ENCODE measurements around the gene CALHM2.
A peak's percentile ranks its signal among the peaks of the same experiment; 100 is the strongest.

Gene CALHM2

DNA sequence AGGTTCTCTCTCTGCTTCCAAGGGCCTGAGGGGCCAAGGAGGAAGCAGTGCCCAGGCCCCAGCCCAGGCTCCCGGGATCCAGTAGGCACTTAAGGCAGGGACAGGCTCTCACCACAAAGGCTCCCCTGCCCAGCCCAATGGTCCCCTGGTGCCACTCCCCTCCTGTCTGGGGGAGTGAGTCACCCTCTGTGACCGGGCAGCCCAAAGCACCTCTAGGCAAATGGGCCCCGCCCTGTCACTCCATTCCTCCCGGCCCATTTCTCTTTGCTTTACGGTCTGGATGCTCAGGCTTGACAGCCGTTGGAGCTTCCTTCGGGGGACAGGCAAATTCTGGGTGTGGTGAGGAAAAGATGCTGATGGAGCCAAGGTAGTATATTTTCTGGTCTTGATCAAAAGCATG is 27.0 kb upstream of the CALHM2 start, which contains the start of gene CALHM3:
Gene CALHM3, minus strand, starts transcription at position 106 of the 400 bp plus-strand sequence. CDS start 208 bp downstream, outside the sequence.
- Histone ChIP-seq H3K27me3 (replicated peaks; ENCODE audit: control insufficient read depth, insufficient read depth, low read length) (no peaks in the 10 kb centered on the region), H3K36me3 (ENCODE audit: control insufficient read depth, insufficient read depth, low read length) (no peaks in the 10 kb centered on the region), H3K4me3 (replicated peaks; ENCODE audit: low read depth, low read length) (no peak within 1 kb of the TSS)
- TF ChIP-seq, protein P1, sequence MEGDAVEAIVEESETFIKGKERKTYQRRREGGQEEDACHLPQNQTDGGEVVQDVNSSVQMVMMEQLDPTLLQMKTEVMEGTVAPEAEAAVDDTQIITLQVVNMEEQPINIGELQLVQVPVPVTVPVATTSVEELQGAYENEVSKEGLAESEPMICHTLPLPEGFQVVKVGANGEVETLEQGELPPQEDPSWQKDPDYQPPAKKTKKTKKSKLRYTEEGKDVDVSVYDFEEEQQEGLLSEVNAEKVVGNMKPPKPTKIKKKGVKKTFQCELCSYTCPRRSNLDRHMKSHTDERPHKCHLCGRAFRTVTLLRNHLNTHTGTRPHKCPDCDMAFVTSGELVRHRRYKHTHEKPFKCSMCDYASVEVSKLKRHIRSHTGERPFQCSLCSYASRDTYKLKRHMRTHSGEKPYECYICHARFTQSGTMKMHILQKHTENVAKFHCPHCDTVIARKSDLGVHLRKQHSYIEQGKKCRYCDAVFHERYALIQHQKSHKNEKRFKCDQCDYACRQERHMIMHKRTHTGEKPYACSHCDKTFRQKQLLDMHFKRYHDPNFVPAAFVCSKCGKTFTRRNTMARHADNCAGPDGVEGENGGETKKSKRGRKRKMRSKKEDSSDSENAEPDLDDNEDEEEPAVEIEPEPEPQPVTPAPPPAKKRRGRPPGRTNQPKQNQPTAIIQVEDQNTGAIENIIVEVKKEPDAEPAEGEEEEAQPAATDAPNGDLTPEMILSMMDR (IDR thresholded peaks at IDR 0.05; ENCODE audit: insufficient read depth, low read length, poor library complexity, severe bottlenecking): no peak
- DNase-seq (ENCODE audit: extremely low read depth, insufficient read length): no peak

DNA sequence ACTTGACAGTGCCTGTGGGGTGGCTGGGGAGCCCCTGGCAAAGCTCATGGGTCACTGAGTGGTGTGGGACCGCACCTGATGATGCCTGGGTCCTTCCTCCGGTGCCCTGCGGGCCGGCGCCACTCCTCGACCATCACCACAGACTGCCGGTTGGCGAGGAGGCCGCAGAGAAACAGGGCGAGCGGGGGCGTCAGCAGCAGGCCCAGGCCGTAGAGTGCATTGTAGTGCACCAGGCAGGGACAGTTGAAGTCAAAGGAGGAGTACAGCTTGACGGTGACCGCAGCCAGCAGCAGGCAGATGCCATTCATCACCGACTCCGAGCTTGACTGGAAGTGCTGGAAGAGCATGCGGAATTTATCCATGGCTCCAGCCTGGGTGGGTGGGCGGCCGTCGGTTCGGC is 26.5 kb upstream of the CALHM2 start:
- Histone ChIP-seq H3K36me3 (ENCODE audit: control insufficient read depth, insufficient read depth, low read length) (no peaks in the 10 kb centered on the region), H3K27me3 (replicated peaks; ENCODE audit: control insufficient read depth, insufficient read depth, low read length) (no peaks in the 10 kb centered on the region), H3K4me3 (replicated peaks; ENCODE audit: low read depth, low read length) (no peak overlapping the region)
- DNase-seq (ENCODE audit: extremely low read depth, insufficient read length): no peak
- TF ChIP-seq, protein P1 (IDR thresholded peaks at IDR 0.05; ENCODE audit: insufficient read depth, low read length, poor library complexity, severe bottlenecking): no peak

DNA sequence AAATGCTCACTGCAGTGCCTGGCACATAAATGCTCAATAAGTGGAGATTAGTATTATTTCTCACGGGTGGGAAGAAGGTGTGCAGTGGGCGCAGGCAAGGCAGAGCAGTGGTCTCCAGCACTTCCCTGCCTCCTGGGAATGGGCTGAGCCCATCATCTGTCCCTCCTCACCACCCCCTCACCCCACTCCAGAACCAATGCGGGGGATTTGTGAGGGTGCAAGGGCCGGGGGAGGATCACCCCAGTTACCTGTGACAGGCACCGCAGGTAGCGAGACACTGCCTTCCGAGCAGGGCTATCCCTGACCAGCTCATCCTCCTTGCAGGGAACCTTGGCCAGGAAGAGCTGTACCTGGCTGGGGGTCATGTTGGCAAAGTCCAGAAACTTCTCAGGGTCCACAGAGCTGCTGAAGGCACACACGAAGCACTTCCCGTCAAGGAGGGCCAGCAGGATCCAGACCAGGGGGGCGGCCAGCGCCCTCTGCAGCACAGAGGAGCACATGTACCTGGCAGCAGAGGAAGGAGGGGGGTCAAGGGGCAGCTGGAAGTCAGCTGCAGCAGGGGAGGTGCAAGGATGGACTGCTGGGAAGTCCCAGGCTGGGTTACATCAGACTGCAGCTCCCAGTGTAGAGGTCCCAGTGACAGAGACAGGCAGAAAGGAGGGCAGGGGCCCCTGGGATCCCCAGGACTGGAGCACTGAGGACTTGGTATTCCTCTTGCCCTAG is 24.0 kb upstream of the CALHM2 start:
- no peaks in the 10 kb centered on the region for H3K27me3 ChIP-seq (replicated peaks; ENCODE audit: control insufficient read depth, insufficient read depth, low read length)
- DNase-seq (ENCODE audit: extremely low read depth, insufficient read length): no peak
- TF ChIP-seq, protein P1 (IDR thresholded peaks at IDR 0.05; ENCODE audit: insufficient read depth, low read length, poor library complexity, severe bottlenecking): peak; percentile 83
- no peak overlapping the region for H3K4me3 ChIP-seq (replicated peaks; ENCODE audit: low read depth, low read length)
- no peaks in the 10 kb centered on the region for H3K36me3 ChIP-seq (ENCODE audit: control insufficient read depth, insufficient read depth, low read length)

DNA sequence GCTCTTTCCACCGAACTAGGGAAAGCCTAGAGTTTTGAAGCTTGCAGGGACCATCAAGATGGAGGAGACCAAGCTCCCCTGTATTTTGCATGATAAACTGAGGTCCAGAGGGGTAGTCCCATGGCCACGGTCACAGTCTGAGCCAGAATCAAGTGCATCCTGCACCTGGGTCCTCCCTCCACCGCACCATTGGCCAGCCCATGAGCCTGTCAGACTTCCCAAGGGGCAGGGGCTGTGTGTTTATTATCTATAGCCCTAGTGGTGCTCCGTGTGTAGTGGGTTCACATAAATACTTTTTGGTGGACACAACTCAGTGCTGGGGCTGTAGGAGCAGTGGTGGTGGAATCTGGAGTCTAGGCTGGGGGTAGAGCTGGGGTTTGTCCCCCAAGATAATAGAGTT is 23.3 kb upstream of the CALHM2 start:
- H3K36me3 ChIP-seq (ENCODE audit: control insufficient read depth, insufficient read depth, low read length): no peaks in the 10 kb centered on the region
- no peaks in the 10 kb centered on the region for H3K27me3 ChIP-seq (replicated peaks; ENCODE audit: control insufficient read depth, insufficient read depth, low read length)
- TF ChIP-seq, protein P1 (IDR thresholded peaks at IDR 0.05; ENCODE audit: insufficient read depth, low read length, poor library complexity, severe bottlenecking): no peak
- no peak overlapping the region for H3K4me3 ChIP-seq (replicated peaks; ENCODE audit: low read depth, low read length)
- no peak for DNase-seq (ENCODE audit: extremely low read depth, insufficient read length)

DNA sequence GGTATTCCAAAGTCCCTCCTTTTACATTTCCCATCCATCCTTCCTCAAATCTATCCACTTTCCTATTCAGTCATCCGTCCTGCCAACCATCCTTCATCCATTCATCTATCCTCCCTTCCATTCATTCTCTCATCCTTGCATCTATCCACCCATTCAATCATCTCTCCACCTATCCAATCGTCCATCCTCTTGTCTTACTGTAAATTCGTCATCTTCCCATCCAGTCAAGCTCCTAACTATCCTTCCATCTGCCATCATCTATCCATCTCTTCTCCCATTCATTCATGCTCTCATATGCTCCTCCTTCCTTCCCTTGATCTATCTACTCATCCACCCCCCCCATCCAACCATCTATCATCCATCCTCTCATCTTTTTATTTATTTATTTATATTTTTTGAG is 21.9 kb upstream of the CALHM2 start:
- TF ChIP-seq, protein P1 (IDR thresholded peaks at IDR 0.05; ENCODE audit: insufficient read depth, low read length, poor library complexity, severe bottlenecking): no peak
- DNase-seq (ENCODE audit: extremely low read depth, insufficient read length): no peak
- Histone ChIP-seq H3K36me3 (ENCODE audit: control insufficient read depth, insufficient read depth, low read length) (no peaks in the 10 kb centered on the region), H3K4me3 (replicated peaks; ENCODE audit: low read depth, low read length) (no peak overlapping the region), H3K27me3 (replicated peaks; ENCODE audit: control insufficient read depth, insufficient read depth, low read length) (no peaks in the 10 kb centered on the region)

All from GM06990 (cell line).